Measurements from ENCODE around the gene STK35.

STK35 gene

GRCh38 chr20:2104236-2104635 lies 2.6 kb downstream of the STK35 start:
- DNase-seq (ENCODE audit: low read depth in 2 of 2), result no peak

GRCh38 chr20:2108498-2108897 lies 6.9 kb downstream of the STK35 start:
- no peak for DNase-seq (ENCODE audit: low read depth in 2 of 2)

GRCh38 chr20:2108987-2109386 lies 7.4 kb downstream of the STK35 start:
- DNase-seq (ENCODE audit: low read depth in 2 of 2), result no peak

- no peak for DNase-seq (ENCODE audit: low read depth in 2 of 2)
These were observed 8.0 kb downstream of the STK35 start for GRCh38 chr20:2109425-2110210.

DNA sequence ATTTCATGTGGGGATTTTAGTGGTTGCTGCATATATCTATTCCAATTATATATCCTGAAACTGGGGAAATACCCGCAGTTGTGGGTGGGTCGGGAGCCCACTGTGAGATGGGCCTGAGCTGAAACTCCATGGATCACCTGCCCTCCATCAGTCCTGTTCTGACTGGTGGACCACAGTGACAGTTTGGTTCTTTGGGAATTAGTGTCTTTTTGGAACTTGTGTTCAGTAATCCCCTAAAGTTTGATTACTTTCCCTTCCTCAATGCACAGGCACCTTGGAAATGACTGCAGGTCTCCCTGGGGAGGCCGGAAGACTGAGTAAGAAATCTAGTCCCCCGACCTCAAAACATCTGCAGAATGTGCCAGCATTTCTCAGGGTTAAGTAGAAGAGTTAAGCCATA lies 11.3 kb downstream of the STK35 start:
- no peak for DNase-seq (ENCODE audit: low read depth in 2 of 2)

DNA sequence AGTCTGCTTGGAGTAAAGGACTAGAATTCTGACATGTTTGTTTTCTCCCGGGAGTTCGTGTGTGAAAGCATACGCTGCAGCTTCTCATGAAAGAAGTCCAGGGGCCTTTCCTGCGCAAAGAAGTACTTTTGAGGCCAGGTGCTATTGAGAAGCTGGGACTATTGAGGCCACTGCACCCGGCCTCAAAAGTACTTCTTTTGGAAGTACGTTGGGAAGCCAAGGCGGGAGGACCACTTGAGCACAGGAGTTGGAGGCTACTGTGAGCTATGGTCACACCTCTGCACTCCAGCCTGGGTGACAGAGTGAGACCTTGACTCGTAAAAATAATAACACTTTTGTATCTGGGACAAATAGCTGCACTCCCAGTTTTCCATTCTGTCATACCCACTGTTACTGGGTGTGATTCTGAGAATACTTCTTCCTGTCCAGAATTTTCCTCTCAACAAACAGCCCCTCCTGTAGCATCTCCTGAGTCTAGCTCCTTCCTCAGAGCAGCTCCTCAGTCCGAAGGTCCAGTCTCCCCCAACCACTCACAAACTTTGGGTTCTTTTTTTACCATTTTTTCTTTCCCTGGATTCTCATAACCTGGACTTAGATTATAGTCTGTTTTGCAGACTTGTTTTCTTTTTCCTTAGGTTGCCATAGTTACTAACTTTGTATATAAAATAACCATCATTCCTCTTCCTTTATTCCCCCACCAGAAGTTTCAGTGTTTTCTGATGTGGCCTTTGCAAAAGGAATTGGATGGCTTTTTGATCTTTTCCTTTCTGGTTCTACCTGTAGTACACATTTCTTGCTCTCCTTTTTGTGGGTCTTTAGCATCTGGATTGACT lies 12.7 kb downstream of the STK35 start:
- no peak for DNase-seq (ENCODE audit: low read depth in 2 of 2)

- no peak for DNase-seq (ENCODE audit: low read depth in 2 of 2)
These were observed 13.5 kb downstream of the STK35 start for GRCh38 chr20:2114990-2115681.

GRCh38 chr20:2116170-2116940 lies 14.7 kb downstream of the STK35 start:
- DNase-seq (ENCODE audit: low read depth in 2 of 2), result no peak

DNA sequence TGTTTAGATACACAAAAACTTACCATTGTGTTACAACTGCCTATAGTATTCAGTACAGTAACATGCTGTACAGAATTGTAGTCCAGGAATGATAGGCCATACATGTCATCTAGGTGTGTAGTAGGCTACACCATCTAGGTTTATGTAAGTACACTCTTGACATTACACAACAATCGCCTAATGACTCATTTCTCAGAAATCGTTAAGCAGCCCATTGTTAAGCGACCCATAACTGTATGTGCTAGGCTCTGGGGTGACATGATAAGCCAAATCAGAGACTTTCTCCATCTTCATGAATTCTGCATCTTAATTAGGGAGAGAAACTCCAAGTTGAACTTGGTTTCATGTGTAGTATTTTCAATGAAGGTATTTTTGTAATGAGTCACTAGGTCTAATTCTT lies 17.2 kb downstream of the STK35 start:
- peak in 1 of 2 donors; percentile 11 for DNase-seq (ENCODE audit: low read depth in 2 of 2)

DNA sequence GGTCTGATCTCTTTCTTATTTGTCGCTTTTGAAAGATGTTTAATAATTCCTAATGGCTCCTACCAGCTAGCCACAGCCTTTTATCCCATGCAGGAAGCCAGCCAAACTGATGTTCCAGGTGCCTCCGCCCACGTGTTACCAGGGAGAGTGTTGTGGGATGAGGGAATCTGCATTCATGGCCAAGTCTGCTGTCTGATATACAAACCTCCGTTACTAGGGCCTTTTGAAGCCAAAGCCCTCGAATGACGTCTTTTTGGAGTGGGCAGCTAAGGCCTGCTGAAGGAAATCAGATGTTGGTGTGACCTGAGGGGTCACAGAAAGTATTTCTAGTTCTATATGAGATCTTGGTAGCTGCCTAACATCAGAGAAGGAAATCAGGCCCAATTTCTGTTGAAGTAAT lies 21.3 kb downstream of the STK35 start:
- no peak for DNase-seq (ENCODE audit: low read depth in 2 of 2)

DNA sequence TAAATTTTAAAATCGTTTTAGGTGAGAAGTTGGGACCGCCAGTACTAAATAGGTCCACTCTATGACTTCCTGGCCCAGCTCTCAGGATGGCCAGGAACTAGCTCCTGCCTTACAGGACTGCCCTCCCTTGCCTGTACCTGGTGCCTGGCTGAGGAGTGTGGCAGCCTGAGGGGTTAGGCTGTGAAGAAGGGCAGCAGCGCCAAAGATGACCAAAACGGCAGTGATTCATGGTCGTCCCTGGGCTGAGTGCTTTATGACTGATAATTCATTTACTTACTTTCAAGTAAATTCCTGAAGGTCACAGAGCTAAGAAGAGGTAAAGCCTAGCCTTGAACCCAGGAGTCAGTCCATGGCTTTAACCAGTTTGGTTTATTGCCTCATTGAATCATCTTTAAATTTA lies 22.1 kb downstream of the STK35 start:
- DNase-seq (ENCODE audit: low read depth in 2 of 2), result no peak

GRCh38 chr20:2124564-2125213 lies 23.1 kb downstream of the STK35 start:
- DNase-seq (ENCODE audit: low read depth in 2 of 2), result no peak

DNA sequence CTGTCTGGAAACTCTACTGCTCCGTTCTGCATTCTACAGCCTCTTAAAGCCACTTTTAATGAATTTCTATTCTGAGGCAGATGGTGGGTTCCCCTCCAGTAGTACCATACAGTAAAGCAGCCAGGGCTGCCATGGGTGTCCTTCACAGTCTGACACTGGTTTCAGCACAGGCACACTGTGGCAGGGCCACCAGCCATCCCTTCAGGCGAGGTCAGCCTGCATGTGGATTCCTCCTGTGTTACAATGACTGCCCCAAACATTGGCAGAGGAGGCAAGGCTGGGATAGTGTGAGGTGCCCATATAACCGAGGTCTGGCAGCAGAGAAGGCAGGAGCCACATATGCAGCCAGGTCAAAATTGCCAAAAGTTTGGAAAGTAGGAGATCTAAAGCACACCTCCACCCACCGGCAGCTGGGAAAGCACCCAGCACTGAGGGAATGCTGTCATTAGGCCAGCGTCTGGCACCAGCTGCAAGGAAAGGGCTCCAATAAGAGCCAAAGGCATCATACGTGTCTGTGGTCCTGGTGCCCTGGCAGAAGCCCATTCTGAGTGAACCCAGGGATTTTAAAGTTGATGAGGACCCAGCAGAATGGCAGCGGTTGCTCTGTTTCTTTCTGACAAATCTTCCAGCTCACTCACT lies 24.0 kb downstream of the STK35 start:
- no peak for DNase-seq (ENCODE audit: low read depth in 2 of 2)

DNA sequence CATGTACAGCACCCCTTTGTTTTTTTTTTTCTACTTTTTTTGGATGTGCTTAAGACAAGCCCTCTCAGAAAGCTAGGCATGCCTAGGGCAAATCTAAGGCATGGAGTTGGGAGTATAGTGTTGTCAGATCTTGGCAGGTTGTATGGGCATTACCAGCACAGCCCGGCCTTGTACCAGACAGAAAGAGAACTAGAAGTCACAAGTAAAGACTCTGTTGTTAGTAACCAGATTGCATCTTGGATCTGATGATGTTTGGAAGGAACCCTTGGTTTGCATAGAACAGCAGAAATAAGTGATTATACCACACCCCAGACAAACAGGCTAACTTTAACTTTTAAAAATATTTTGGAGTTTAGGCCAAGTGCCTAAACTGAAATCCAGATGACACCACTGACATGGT lies 25.6 kb downstream of the STK35 start:
- DNase-seq (ENCODE audit: low read depth in 2 of 2), result no peak

GRCh38 chr20:2128542-2128941 lies 26.9 kb downstream of the STK35 start:
- DNase-seq (ENCODE audit: low read depth in 2 of 2), result no peak

DNA sequence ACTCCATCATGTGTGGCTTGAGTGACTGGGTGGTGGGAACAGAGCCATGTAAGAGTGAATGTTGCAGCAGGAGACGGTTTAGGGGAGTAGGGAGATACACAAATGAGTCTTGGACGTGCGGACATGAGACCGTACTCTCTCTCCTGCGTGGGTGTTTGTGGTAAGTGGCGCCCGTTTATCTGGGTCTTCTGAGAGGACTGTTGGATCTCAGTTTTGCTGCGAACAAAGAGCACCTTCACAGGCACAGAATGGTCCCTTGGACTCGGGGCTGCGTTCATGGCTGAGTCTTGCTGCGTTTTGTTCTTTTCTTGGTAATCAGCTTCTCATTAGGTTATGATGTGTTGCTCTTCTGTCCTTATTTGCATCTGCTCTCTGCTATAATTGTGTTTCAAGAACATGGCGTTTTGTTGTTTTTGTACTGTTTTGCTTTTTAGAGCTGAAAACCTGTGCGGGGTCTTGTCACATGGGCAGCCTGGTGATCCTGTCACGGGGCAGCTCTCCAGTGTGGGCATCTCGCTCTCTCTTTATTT lies 28.5 kb downstream of the STK35 start:
- DNase-seq (ENCODE audit: low read depth in 2 of 2), result no peak

DNA sequence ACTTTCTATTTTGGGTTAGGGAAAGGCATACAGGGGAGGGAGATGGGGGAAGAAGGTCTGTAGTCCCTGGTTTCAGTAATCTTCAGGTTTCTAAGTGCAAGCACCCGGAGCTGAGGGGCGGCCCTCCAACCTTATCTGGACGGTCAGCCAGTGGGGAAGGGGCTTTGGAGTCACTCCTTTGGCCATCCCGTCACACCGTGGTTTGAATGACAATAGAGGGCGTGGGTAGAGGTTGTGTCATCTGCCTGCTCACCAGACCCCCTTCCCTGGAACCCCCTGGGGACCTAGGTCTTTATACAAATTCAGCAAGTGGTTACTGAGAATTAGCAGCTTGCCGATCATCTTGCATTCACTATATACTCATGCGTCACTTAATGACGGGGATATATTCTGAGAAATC lies 29.1 kb downstream of the STK35 start:
- DNase-seq (ENCODE audit: low read depth in 2 of 2), result no peak

DNA sequence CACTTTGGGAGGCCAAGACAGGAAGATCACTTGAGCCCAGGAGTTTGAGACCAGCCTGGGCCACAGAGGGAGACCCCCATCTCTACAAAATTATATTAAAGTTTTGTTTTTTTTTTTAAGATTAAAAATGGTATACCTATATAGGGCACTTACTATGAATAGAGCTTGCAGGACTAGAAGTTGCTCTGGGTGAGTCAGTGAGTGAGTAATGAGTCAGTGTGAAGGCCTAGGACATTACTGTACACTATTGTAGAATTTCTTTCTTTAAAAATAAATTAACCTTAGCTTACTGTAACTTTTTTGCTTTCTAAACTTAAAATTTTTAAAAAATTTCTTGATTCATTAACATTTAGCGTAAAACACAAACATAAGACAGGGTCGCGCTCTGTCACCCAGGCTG lies 29.7 kb downstream of the STK35 start:
- no peak for DNase-seq (ENCODE audit: low read depth in 2 of 2)

DNA sequence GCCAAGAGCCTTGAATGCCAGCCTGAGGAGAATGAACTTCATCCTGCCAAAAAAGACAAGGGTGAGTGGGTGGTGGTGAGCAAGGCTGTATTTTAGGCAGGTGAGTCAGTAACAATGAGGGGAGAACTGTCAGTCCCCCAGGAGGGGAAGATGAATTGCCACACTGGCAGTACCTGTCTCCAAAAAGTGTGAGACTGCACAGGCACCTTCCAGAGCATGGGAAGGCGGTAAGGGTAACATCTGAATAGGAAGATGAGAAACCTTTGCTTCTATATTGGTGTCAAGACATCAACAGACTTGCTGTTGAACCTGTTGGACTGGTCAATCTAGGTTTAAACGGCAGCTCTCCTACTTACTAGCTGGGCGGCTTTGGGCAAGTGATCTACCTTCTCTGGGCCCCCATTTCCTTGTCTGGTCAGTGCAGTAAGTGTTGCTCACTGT lies 30.9 kb downstream of the STK35 start:
- no peak for DNase-seq (ENCODE audit: low read depth in 2 of 2)

Measured in stimulated activated CD4-positive, alpha-beta T cell treated with anti-CD3 and anti-CD28 coated beads, Interleukin-15, amount 100 ng/mL, for 48 hours (primary cell).